ENCODE results near the gene RBFOX1. TPM values are rescaled to one million over a fixed set of nuclear protein-coding genes. Genes with fewer than 3 reads are reported as not detected.

Gene RBFOX1
- total RNA-seq, 1 donor from 2014 or later, result not detected

DNA sequence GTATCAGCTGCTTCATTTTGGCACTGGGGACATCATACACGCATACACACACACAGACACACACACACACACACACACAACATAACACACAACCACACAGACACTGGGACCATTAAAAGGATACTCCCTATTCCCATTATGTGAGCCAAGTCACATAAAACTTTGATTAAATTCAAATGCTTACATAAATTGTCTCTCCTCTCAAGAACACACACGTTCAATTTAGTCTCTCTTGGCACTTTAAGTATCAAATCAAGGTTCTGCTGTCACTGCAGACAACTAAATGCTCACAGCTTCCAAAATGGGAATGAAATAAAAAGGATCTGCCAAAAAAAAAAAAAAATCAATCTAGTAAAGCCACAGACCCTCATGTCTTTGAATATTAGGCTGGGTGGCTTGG lies 184.9 kb downstream of the RBFOX1 start:
- intact Hi-C loops (cut with micrococcal nuclease), result no loop called here

- intact Hi-C loops (cut with micrococcal nuclease), result no loop called here
Measured at GRCh38 chr16:7518158-7518557, 185.5 kb downstream of the RBFOX1 start.

DNA sequence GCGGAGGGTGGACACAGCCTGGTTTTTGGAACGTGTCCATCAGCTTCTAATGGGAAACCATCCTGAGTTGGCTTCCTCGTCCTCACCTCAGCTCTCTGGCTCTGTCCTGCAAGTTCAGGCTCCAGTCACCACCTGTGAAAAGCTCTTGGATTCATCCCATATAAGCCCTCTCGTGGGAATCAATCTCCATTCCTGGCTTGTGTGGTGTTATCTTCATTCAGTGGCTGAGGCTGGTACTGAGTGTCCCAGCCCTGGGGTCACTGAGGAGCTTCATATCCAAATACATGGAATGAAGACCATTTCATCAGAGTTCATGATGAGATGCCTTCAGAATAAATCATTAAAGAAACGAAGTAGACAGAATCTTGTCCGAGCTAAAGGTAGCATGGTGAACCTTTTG lies 189.2 kb downstream of the RBFOX1 start:
- intact Hi-C loops (cut with micrococcal nuclease), result no loop called here

- intact Hi-C loops (cut with micrococcal nuclease), result no loop called here
Measured at GRCh38 chr16:7524419-7524818, 191.8 kb downstream of the RBFOX1 start.

DNA sequence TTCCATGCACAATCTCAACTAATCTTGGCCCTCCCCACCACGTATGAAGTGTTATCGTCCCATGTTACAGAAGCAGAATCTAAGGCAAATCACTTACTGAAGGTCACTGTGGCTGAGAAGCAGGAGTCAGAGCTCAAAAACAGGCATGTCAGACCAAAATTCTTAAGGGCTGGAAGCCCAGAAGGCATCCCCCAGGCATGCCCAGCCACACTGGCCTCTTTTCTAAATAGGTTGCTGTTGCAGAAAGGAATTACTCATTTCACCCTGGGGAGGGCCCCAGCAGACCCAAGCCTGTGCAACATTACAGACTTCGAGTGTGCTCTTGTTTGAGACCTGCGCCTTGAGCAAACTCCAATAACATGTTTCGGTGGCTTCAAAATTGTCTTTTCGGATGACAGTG lies 194.1 kb downstream of the RBFOX1 start:
- intact Hi-C loops (cut with micrococcal nuclease), result no loop called here

DNA sequence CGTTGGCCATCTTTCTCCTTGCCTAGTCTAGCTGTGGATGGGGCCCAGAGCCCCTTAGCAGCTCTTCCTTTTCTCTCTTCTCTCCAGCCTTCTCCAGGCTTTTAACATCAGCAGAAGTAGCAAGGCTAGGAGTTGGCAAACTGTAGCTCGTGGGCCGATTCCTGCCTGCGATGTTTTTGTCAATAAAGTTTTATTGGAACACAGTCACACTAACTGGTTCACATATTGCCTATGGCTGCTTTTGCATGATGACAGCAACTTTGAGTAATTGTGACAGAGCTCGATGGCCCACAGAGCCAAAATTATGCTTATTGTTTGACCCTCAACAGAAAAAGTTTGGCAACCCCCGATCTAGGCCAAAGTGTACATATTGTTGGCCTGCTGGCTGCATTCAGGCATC lies 199.9 kb downstream of the RBFOX1 start:
- intact Hi-C loops (cut with micrococcal nuclease), result no loop called here

- intact Hi-C loops (cut with micrococcal nuclease), result no loop called here
Measured at GRCh38 chr16:7534749-7535148, 202.1 kb downstream of the RBFOX1 start.

DNA sequence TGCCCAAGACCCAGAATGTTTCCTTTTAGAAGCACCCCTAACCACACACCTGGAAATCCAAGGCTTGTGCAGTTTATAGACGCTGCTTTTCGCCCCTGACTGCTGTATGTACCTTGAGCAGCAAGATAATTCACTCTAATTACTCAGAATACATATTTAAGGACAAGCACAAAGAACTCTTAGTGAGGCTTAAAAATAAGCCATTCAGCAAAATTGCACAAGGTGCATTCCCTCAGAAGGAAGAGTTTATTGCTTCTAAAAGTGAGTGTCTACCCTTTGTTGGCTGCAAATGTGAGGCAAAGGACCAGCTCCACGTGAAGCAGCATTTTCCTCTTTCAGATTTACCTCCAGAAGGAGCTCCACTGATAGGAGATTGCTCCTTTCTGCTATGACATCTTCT lies 208.4 kb downstream of the RBFOX1 start:
- intact Hi-C loops (cut with micrococcal nuclease), result no loop called here

- intact Hi-C loops (cut with micrococcal nuclease), result no loop called here
Measured at GRCh38 chr16:7545251-7545650, 212.6 kb downstream of the RBFOX1 start.

- intact Hi-C loops (cut with micrococcal nuclease), result no loop called here
Measured at GRCh38 chr16:7546948-7547347, 214.3 kb downstream of the RBFOX1 start.

DNA sequence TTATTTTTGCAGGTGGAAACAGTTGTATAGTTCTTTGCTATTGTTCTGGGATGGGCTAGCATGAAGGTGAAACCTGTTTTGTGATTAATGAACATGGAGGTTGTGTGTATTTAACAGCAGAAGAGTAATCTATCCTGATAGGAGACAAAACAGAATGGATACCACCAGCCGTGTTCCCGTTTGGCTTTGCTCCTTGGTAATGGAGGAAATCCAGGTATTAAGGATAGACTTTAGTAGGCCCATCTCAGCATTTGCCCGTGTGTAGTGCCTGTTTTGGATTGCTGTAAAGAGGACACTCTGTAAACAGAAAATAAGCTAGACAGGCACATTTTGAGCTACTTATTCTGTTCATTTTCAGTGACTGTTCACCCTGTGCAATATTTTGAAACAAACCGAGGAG lies 215.1 kb downstream of the RBFOX1 start:
- intact Hi-C loops (cut with micrococcal nuclease), result no loop called here

GRCh38 chr16:7548796-7549318 lies 216.2 kb downstream of the RBFOX1 start:
- intact Hi-C loops (cut with micrococcal nuclease), result no loop called here

DNA sequence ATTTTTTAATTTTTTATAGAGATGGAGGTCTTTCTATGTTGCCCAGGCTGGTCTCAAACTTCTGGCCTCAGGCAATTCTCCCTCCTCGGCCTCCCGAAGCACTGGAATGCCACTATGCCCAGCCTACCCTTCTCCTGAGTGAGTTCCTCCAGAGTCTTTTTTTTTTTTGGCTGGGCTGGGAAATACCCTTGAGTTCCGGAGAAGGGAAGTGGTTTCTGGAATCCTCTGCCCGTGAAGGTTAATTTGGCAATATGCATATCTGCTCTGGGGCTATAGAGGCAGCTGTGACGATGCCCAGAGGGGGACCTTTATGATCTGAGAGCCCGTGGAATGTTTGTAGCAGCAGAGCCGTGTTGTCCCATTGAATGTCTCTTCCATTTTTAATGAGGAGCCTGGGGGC lies 217.5 kb downstream of the RBFOX1 start:
- intact Hi-C loops (cut with micrococcal nuclease), result no loop called here

GRCh38 chr16:7555459-7555858 lies 222.8 kb downstream of the RBFOX1 start:
- intact Hi-C loops (cut with micrococcal nuclease), result no loop called here

- intact Hi-C loops (cut with micrococcal nuclease), result no loop called here
Measured at GRCh38 chr16:7561908-7562405, 229.3 kb downstream of the RBFOX1 start.

DNA sequence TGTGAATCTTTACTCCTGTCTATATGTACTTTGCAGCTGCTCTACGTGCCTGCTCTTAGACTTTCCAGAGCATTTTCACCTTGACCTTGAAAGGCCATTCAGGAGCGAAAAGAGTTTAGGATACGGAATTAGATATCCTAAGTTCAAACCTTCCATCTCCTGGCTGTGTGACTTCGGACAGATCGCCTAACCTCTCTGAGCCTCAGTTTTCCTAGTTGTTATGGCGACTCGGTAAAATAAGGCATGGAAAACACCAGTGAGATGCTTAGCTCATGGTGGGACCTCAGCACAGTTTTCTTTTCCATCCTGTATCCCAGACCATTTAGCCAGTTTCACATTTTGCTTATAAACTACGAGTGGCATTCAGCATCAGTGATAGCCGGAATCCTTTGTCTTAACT lies 233.7 kb downstream of the RBFOX1 start:
- intact Hi-C loops (cut with micrococcal nuclease), result no loop called here

GRCh38 chr16:7571366-7571765 lies 238.7 kb downstream of the RBFOX1 start:
- intact Hi-C loops (cut with micrococcal nuclease), result no loop called here

DNA sequence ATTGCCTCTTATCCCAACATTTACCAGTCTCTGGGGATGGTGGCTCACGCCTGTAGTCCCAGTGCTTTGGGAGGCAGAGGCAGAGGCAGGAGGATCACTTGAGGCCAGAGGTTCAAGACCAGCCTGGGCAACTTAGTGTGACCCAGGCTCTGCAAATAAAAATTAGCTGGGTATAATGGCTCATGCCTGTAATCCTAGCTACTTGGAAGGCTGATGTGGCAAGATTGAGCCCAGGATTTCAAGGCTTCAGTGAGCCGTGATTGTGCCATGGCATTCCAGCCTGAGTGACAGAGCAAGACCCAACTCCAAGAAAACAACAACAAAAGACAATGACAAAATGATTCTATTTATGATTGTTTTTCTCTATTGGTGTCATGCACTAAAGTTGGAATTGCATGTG lies 244.9 kb downstream of the RBFOX1 start:
- intact Hi-C loops (cut with micrococcal nuclease), result no loop called here

DNA sequence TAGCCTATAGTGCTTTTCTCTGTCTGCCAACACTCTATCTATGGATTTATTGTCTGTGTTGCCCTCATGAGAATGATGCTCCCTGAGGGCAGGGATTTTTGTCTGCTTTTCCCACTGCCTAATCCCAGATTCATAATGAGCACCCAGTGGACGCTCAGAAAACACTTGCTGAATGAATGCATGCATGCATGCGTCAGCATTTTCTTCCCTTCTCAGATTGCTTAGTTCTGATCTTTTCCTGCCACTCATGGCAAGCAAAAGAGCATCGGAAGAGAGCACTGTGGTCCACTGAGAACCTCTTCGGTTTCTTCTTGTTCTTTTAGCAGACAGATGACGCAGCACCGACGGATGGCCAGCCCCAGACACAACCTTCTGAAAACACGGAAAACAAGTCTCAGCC lies 246.8 kb downstream of the RBFOX1 start:
- intact Hi-C loops (cut with micrococcal nuclease), result no loop called here

DNA sequence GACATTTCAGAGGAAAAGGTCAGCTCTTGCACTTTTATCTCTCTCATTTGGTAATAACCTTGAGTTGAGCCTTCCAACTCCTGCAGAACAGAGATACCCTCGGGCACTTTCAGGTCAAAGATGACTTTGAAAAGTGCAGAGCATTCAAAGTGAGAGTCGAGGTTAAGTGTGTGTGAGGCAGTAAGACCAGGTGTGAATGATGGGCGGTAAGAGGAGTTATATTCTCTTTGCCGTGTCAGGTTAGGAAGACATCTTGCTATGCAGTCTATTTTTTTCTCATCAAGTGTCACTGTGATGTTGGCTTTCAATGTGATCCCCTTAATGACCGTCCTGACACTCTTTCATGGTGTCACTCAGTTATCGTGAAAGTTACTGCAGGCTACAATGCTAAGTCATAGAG lies 248.5 kb downstream of the RBFOX1 start:
- intact Hi-C loops (cut with micrococcal nuclease), result no loop called here

GRCh38 chr16:7583396-7583795 lies 250.8 kb downstream of the RBFOX1 start:
- intact Hi-C loops (cut with micrococcal nuclease), result no loop called here

- intact Hi-C loops (cut with micrococcal nuclease), result no loop called here
Measured at GRCh38 chr16:7584561-7584960, 251.9 kb downstream of the RBFOX1 start.

- intact Hi-C loops (cut with micrococcal nuclease), result no loop called here
Measured at GRCh38 chr16:7585705-7586104, 253.1 kb downstream of the RBFOX1 start.

DNA sequence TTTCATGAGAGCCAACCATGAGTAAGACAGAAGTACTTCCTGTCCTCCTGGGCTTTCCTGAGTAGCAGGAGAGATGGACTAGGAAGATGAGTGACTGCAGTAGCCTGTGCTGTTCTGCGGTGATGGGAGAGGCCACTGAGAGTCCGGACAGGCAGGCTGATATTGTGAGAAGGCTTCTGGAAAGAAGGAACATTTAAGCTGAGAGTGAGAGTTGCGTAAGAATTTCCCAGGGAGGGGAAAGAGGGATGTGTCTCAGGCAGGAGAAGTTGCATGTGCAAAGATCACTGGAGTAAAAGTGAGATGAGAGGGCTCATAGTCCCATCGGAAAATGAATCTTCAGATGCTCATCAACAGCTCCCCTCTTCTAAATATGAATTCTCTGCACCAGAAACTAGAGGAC lies 258.3 kb downstream of the RBFOX1 start:
- intact Hi-C loops (cut with micrococcal nuclease), result no loop called here

Data from T-helper 2 cell treated with Interferon-gamma antibody and Interleukin-4, amounts not matched to agents 100 ng/mL and 5 ng/mL, for 36 hours (primary cell).